SU-DHL-6 (cell line): ENCODE results near the gene CYFIP2.

Source experiments
- H2AFZ ChIP-seq: fragments of 200-600 bp; sonication (generic); 2 replicates; pipeline ENCODE4 v1.6.1; 2014; ENCODE audit warnings: low read depth, mild to moderate bottlenecking, moderate library complexity, mixed read lengths, antibody characterized with exemption, low read length; ENCODE audit not compliant: severe bottlenecking
- H3F3A ChIP-seq: fragments of 200-600 bp; shearing (Covaris generic); 2 replicates; pipeline ENCODE4 v1.6.0; 2016; ENCODE audit warnings: antibody characterized with exemption, mild to moderate bottlenecking; ENCODE audit not compliant: insufficient read depth
- H3K27ac ChIP-seq: fragments of 200-600 bp; sonication (generic); 2 replicates; pipeline ENCODE4 v1.5.1; 2016; ENCODE audit warnings: low read depth, mild to moderate bottlenecking, low read length, moderate library complexity, mixed read lengths
- H3K27me3 ChIP-seq: fragments of 200-600 bp; sonication (generic), shearing (Covaris generic); 2 replicates; pipeline ENCODE4 v1.6.0; 2014; ENCODE audit warnings: mild to moderate bottlenecking, low read length
- H3K36me3 ChIP-seq: fragments of 200-600 bp; sonication (generic); 2 replicates; pipeline ENCODE4 v1.6.1; 2014; ENCODE audit warnings: mild to moderate bottlenecking, low read length, mixed read lengths
- H3K4me2 ChIP-seq: fragments of 300-600, 200-600 bp; shearing (Covaris generic), sonication (generic); 2 replicates; pipeline ENCODE4 v1.6.0; 2014; ENCODE audit warnings: low read length, low read depth, mild to moderate bottlenecking; ENCODE audit not compliant: poor library complexity, severe bottlenecking
- H3K4me3 ChIP-seq: fragments of 200-600 bp; sonication (generic); 2 replicates; pipeline ENCODE4 v1.5.1; 2014; ENCODE audit warnings: antibody characterized with exemption, low read length, mild to moderate bottlenecking, mixed read lengths; ENCODE audit not compliant: insufficient read depth, poor library complexity, severe bottlenecking
- H3K79me2 ChIP-seq: fragments of 200-600 bp; sonication (generic); 2 replicates; pipeline ENCODE4 v1.6.1; 2014; ENCODE audit warnings: mild to moderate bottlenecking, low read length, moderate library complexity; ENCODE audit not compliant: insufficient read depth
- H3K9ac ChIP-seq: fragments of 200-600 bp; sonication (generic); 2 replicates; pipeline ENCODE4 v1.7.0; 2014; ENCODE audit warnings: mild to moderate bottlenecking, low read length
- H3K9me2 ChIP-seq: fragments of 200-600 bp; sonication (generic); replicated peaks from 2 replicates; pipeline ENCODE4 v1.6.1; 2014; ENCODE audit warnings: low read length; ENCODE audit not compliant: insufficient read depth
- H3K9me3 ChIP-seq: fragments of 200-600 bp; sonication (generic); 2 replicates; pipeline ENCODE4 v1.6.1; 2014; ENCODE audit warnings: low read length, mixed read lengths; ENCODE audit not compliant: insufficient read depth
- H4K20me1 ChIP-seq: fragments of 200-600 bp; sonication (generic); 2 replicates; pipeline ENCODE4 v1.6.1; 2014; ENCODE audit warnings: low read depth, mild to moderate bottlenecking, antibody characterized with exemption, low read length, moderate library complexity, mixed read lengths
- CTCF ChIP-seq: fragments of 200-600 bp; sonication (generic); IDR thresholded peaks from one replicate; pipeline ENCODE4 v1.5.1; 2017; ENCODE audit warnings: antibody characterized with exemption, mild to moderate bottlenecking, low read length, moderate library complexity; ENCODE audit not compliant: insufficient read depth, poor library complexity, severe bottlenecking
- EZH2phosphoT487 ChIP-seq: fragments of 200-600 bp; sonication (generic), shearing (Covaris generic); conservative IDR thresholded peaks from 2 replicates; pipeline ENCODE4 v1.6.1; 2018; ENCODE audit warnings: mild to moderate bottlenecking, antibody characterized with exemption, low read length, moderate library complexity, mixed read lengths

The CYFIP2 gene

GRCh38 chr5:157309796-157310195 is 43.9 kb downstream of the CYFIP2 start:
- Histone ChIP-seq H3K4me3 (no peak overlapping the region), H3K9me2 (no peaks in the 10 kb centered on the region), H3K79me2 (no peaks in the 10 kb centered on the region), H2AFZ (no peak overlapping the region), H3F3A (no peaks in the 10 kb centered on the region), H3K36me3 (peaks cover 40% of the 10 kb centered on the region), H3K9ac (no peak overlapping the region), H3K27me3 (no peaks in the 10 kb centered on the region), H3K27ac (no peak overlapping the region), H3K9me3 (no peaks in the 10 kb centered on the region), H3K4me2 (no peak overlapping the region), H4K20me1 (no peaks in the 10 kb centered on the region; the same call in 1 of the 2 replicates)
- no peak for TF ChIP-seq EZH2phosphoT487
- no peak for TF ChIP-seq CTCF

GRCh38 chr5:157311595-157311994 is 45.7 kb downstream of the CYFIP2 start:
- H3K36me3 ChIP-seq: peaks cover 41% of the 10 kb centered on the region
- no peak overlapping the region for H3K27ac ChIP-seq
- no peaks in the 10 kb centered on the region for H3K27me3 ChIP-seq
- no peaks in the 10 kb centered on the region for H4K20me1 ChIP-seq
- H3K79me2 ChIP-seq: no peaks in the 10 kb centered on the region
- no peaks in the 10 kb centered on the region for H3K9me2 ChIP-seq
- no peak overlapping the region for H2AFZ ChIP-seq
- H3F3A ChIP-seq: peaks cover 3% of the 10 kb centered on the region
- no peak for TF ChIP-seq CTCF
- TF ChIP-seq EZH2phosphoT487: no peak
- H3K4me3 ChIP-seq: no peak overlapping the region
- no peaks in the 10 kb centered on the region for H3K9me3 ChIP-seq
- H3K9ac ChIP-seq: no peak overlapping the region
- H3K4me2 ChIP-seq: no peak overlapping the region

- no peak overlapping the region for H3K27ac ChIP-seq
- H3K9me2 ChIP-seq: no peaks in the 10 kb centered on the region
- H3K36me3 ChIP-seq: peaks cover 39% of the 10 kb centered on the region
- no peak overlapping the region for H3K4me3 ChIP-seq
- H4K20me1 ChIP-seq: no peaks in the 10 kb centered on the region
- peaks cover 5% of the 10 kb centered on the region for H3F3A ChIP-seq
- H3K79me2 ChIP-seq: no peaks in the 10 kb centered on the region
- no peak overlapping the region for H3K9ac ChIP-seq
- H3K9me3 ChIP-seq: no peaks in the 10 kb centered on the region
- H2AFZ ChIP-seq: no peak overlapping the region
- no peak overlapping the region for H3K4me2 ChIP-seq
- TF ChIP-seq CTCF (peak; percentile 41), EZH2phosphoT487 (no peak)
- H3K27me3 ChIP-seq: no peaks in the 10 kb centered on the region
Observed at GRCh38 chr5:157312492-157312891, 46.6 kb downstream of the CYFIP2 start.

- Histone ChIP-seq H3K4me3 (no peak overlapping the region), H3K27me3 (no peaks in the 10 kb centered on the region), H3K36me3 (peaks cover 43% of the 10 kb centered on the region), H3K9me2 (no peaks in the 10 kb centered on the region), H3K79me2 (no peaks in the 10 kb centered on the region), H3K9me3 (no peaks in the 10 kb centered on the region), H2AFZ (no peak overlapping the region), H3F3A (peaks cover 14% of the 10 kb centered on the region; the same call in 1 of the 2 replicates), H3K4me2 (no peak overlapping the region), H4K20me1 (no peaks in the 10 kb centered on the region), H3K9ac (no peak overlapping the region), H3K27ac (no peak overlapping the region)
- TF ChIP-seq CTCF (no peak), EZH2phosphoT487 (no peak)
Observed at GRCh38 chr5:157322581-157322980, 56.7 kb downstream of the CYFIP2 start.
